ENCODE data around the gene GPR157. TPM values are rescaled to one million over a fixed set of nuclear protein-coding genes. Genes with fewer than 3 reads are reported as not detected.

The GPR157 gene
- total and polyA plus RNA-seq, 2 donors (not counting 1 experiment from before 2014, with no cell fraction given), result 2.0 to 21.2 TPM

DNA sequence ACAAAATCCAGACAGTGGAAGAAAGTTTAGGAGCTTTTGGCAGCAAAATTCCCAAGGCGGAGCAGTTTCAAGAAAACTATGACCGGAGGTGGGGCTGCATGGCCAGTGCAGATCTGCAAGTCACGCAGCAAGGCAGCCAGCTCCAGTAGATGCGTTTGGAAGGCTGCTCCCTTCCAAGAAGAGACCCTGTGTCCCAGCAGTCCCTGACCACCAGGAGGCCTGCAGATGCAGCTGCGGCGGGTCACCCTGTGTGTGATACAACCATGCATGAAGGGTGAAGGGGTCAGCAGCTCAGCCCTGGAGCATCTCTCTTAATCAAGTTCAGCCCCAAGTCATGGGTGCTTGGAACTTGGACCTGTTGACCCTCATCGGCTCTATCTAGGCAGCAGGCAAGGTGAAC lies 29.3 kb downstream of the GPR157 start:
- peaks cover 0 to 8% of the 10 kb centered on the region in 2 experiments for H3K36me3 ChIP-seq (replicated peaks in 1 of 2; ENCODE audit: control extremely low read depth in 1 of 2, control insufficient read depth in 1 of 2, extremely low read depth in 1 of 2, insufficient read depth in 2 of 2, low read length in 1 of 2)
- H3K9me3 Mint-ChIP-seq (ENCODE audit: insufficient read depth), result no peaks in the 10 kb centered on the region
- H3K27me3 Mint-ChIP-seq, result peaks cover 3% of the 10 kb centered on the region
- no peaks in the 10 kb centered on the region for H3K79me2 ChIP-seq (ENCODE audit: control insufficient read depth, insufficient read depth, low read length)
- DNase-seq (no peak), ATAC-seq (ENCODE audit: low read depth) (no peak)
- no peak overlapping the region for H3K4me2 ChIP-seq (replicated peaks; ENCODE audit: low read depth, low read length, poor library complexity, severe bottlenecking)
- TF ChIP-seq EZH2 (IDR thresholded peaks at IDR 0.05; ENCODE audit: borderline replicate concordance, insufficient read depth, low read depth, low read length, poor library complexity, severe bottlenecking) (no peak), CTCF (IDR thresholded peaks at IDR 0.05) (no peak)
- H3K4me3 ChIP-seq (ENCODE audit: control extremely low read depth in 1 of 5, extremely low read depth in 1 of 5, insufficient read depth in 1 of 5, low read depth in 2 of 5, low read length in 4 of 5), result no peak overlapping the region
- H3K4me1 ChIP-seq (ENCODE audit: control insufficient read depth in 2 of 2, insufficient read depth in 2 of 2, low read length in 2 of 2), result no peaks in the 10 kb centered on the region
- 89% methylated on average over 7 of the region's 7 CpGs for WGBS (ENCODE audit: insufficient coverage)
- H3K27ac Mint-ChIP-seq, result no peak overlapping the region
- no peak overlapping the region for H3K4me3 Mint-ChIP-seq
- no peak overlapping the region for H2AFZ ChIP-seq (ENCODE audit: insufficient read depth, low read depth, low read length, poor library complexity, severe bottlenecking)
- H3K27me3 ChIP-seq (replicated peaks in 1 of 4; ENCODE audit: control extremely low read depth in 1 of 4, control insufficient read depth in 3 of 4, insufficient read depth in 4 of 4, low read length in 3 of 4), result no peaks in the 10 kb centered on the region
- H3K9ac ChIP-seq (ENCODE audit: low read length), result no peak overlapping the region
- no peaks in the 10 kb centered on the region for H4K20me1 ChIP-seq (ENCODE audit: control insufficient read depth, insufficient read depth, low read length, poor library complexity, severe bottlenecking)
- no peaks in the 10 kb centered on the region for H3K4me1 Mint-ChIP-seq
- POLR2A ChIA-PET, result no interaction called here
- H3K27ac ChIP-seq (ENCODE audit: low read length in 2 of 2), result no peak overlapping the region
- intact Hi-C loops (cut with micrococcal nuclease), result no loop called here
- CTCF ChIA-PET, result interaction anchor here (0.5 to 7.8 kb wide), 13 partner anchors 11 to 464 kb away, joined by 3 to 95 read pairs (median 5); partner anchors contain the start of gene H6PD
- H3K9me3 ChIP-seq (ENCODE audit: control extremely low read depth in 1 of 3, control insufficient read depth in 2 of 3, insufficient read depth in 1 of 3, low read length in 2 of 3), result no peaks in the 10 kb centered on the region

DNA sequence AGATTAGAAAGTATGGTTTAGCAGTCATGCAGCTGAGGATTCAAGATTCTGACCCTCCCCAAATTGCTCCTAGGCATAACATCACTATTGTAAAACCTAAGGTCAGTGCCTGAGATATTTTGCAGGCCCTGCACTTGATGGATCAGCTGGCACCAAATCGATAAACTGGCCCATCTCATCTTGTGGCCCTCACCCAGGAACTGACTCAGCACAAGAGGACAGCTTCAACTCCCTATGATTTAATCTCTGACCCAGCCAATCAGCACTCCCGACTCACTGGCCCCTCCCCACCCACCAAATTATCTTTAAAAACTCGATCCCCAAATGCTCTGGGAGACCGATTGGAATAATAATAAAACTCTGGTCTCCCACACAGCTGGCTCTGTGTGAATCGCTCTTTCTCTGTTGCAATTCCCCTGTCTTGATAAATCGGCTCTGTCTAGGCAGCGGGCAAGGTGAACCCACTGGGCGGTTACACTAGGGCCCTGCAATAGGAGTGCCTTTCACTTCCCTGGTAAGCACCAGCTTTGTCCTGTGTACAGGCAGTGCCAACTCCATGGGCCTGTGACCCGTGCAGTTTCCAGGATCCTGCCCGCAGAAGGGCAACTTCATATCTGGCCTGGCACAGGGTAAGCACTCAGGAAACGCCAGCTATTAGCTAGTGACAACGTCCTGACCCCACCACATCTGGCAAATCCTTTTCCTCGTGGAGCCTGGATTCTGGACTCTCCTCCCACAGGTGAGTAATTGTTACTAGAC lies 30.8 kb downstream of the GPR157 start:
- Histone ChIP-seq H3K36me3 (replicated peaks in 1 of 2; ENCODE audit: control extremely low read depth in 1 of 2, control insufficient read depth in 1 of 2, extremely low read depth in 1 of 2, insufficient read depth in 2 of 2, low read length in 1 of 2) (no peaks in the 10 kb centered on the region), H3K27me3 (replicated peaks in 1 of 4; ENCODE audit: control extremely low read depth in 1 of 4, control insufficient read depth in 3 of 4, insufficient read depth in 4 of 4, low read length in 3 of 4) (no peaks in the 10 kb centered on the region), H3K9ac (ENCODE audit: low read length) (no peak overlapping the region), H3K9me3 (ENCODE audit: control extremely low read depth in 1 of 3, control insufficient read depth in 2 of 3, insufficient read depth in 1 of 3, low read length in 2 of 3) (no peaks in the 10 kb centered on the region), H3K4me3 (ENCODE audit: control extremely low read depth in 1 of 5, extremely low read depth in 1 of 5, insufficient read depth in 1 of 5, low read depth in 2 of 5, low read length in 4 of 5) (no peak overlapping the region), H2AFZ (ENCODE audit: insufficient read depth, low read depth, low read length, poor library complexity, severe bottlenecking) (no peak overlapping the region), H3K79me2 (ENCODE audit: control insufficient read depth, insufficient read depth, low read length) (no peaks in the 10 kb centered on the region), H4K20me1 (ENCODE audit: control insufficient read depth, insufficient read depth, low read length, poor library complexity, severe bottlenecking) (no peaks in the 10 kb centered on the region), H3K4me2 (replicated peaks; ENCODE audit: low read depth, low read length, poor library complexity, severe bottlenecking) (no peak overlapping the region), H3K4me1 (ENCODE audit: control insufficient read depth in 2 of 2, insufficient read depth in 2 of 2, low read length in 2 of 2) (no peaks in the 10 kb centered on the region), H3K27ac (ENCODE audit: low read length in 2 of 2) (no peak overlapping the region)
- ATAC-seq (ENCODE audit: low read depth) (no peak), DNase-seq (no peak)
- Mint-ChIP-seq H3K4me3 (no peak overlapping the region), H3K4me1 (no peaks in the 10 kb centered on the region), H3K27me3 (peaks cover 3% of the 10 kb centered on the region), H3K9me3 (ENCODE audit: insufficient read depth) (no peaks in the 10 kb centered on the region), H3K27ac (no peak overlapping the region)
- WGBS (ENCODE audit: insufficient coverage), result 92% methylated on average over 13 of the region's 13 CpGs
- ChIA-PET POLR2A (interaction anchor here (0.7 kb wide), 1 partner anchor 328 kb away, joined by 7 read pairs; no protein-coding TSS in a partner anchor), CTCF (interaction anchor here (0.9 to 7.8 kb wide), 4 partner anchors 12 to 180 kb away, joined by 3 to 95 read pairs (median 10); no protein-coding TSS in a partner anchor)
- no peak for TF ChIP-seq EZH2 (IDR thresholded peaks at IDR 0.05; ENCODE audit: borderline replicate concordance, insufficient read depth, low read depth, low read length, poor library complexity, severe bottlenecking)
- no peak for TF ChIP-seq CTCF (IDR thresholded peaks at IDR 0.05)
- intact Hi-C loops (cut with micrococcal nuclease), result no loop called here

All from B cell (primary cell).